Measurements from ENCODE around the gene BOD1L1. TPM values are rescaled to one million over a fixed set of nuclear protein-coding genes. Genes with fewer than 3 reads are reported as not detected.
A peak's percentile ranks its signal among the peaks of the same experiment; 100 is the strongest.

Gene BOD1L1
- 38.0 and 41.5 TPM in 2 replicates for total RNA-seq (ENCODE audit: low replicate concordance)

DNA sequence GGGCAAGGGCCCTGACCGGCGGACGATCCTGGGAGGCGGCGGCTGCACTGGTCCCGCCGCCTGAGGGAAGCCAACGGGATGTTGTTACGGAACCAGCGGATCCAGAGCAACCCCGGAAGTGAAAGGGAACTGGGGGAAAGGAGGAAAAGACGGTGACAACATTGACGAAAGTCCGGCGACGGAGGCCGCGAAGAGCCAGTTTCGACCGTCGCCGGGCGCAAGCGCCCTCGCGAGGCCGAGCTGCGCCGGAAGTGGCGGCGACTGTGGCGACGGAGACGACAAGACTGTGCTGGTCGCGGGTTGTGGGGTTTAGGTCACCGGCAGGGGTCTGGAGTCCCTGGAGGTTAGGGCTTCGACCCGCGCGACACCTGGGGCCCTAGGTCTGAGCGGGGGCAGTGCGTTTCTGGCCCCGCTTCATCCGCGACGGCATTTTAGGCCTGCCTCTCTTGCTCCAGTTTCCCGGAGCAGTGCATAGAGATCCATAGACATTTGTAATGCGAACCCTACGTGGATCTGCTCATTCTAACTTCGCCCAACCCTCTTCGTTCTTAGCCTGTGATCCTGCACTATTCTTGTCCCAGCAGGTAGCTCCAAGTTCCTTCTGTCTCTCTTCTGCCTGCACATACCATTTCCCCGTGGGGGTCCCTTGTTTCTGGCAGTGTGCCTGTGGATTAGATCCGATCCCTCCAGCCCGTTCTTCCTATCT lies at the start of gene BOD1L1:
TSS of gene BOD1L1 (minus strand) at position 120 of the 706 bp plus-strand sequence. CDS start 138 bp downstream, outside the sequence.
- TF ChIP-seq, protein P1, sequence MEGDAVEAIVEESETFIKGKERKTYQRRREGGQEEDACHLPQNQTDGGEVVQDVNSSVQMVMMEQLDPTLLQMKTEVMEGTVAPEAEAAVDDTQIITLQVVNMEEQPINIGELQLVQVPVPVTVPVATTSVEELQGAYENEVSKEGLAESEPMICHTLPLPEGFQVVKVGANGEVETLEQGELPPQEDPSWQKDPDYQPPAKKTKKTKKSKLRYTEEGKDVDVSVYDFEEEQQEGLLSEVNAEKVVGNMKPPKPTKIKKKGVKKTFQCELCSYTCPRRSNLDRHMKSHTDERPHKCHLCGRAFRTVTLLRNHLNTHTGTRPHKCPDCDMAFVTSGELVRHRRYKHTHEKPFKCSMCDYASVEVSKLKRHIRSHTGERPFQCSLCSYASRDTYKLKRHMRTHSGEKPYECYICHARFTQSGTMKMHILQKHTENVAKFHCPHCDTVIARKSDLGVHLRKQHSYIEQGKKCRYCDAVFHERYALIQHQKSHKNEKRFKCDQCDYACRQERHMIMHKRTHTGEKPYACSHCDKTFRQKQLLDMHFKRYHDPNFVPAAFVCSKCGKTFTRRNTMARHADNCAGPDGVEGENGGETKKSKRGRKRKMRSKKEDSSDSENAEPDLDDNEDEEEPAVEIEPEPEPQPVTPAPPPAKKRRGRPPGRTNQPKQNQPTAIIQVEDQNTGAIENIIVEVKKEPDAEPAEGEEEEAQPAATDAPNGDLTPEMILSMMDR (IDR thresholded peaks at IDR 0.05; ENCODE audit: insufficient read depth, low read length) = peak; percentile 49
- peak; percentile 91 for DNase-seq (ENCODE audit: low read depth)
- peak within 1 kb of the TSS; percentile 100 for H3K4me3 ChIP-seq (ENCODE audit: low read depth, low read length)

DNA sequence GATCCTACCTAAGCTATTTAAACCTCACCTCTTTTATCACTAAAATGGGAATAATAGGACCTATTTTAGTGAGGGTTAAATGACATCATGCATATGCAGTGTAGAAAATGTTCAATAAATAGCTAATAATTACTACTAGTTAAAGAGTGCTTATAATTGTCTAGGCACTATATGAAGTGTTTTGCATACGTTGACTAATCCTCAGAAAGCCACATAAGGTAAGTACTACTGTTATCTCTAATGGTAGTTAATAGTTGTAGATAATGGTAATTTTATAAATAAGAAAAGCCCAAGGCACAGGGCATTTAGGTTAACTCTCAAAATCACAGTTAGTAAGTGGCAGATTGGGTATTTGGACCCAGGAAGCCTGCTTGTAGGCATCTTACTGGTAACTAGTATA lies 47.4 kb upstream of the BOD1L1 start:
- TF ChIP-seq, protein P1 (IDR thresholded peaks at IDR 0.05; ENCODE audit: insufficient read depth, low read length) = no peak
- DNase-seq (ENCODE audit: low read depth) = no peak
- no peak overlapping the region for H3K4me3 ChIP-seq (ENCODE audit: low read depth, low read length)

DNA sequence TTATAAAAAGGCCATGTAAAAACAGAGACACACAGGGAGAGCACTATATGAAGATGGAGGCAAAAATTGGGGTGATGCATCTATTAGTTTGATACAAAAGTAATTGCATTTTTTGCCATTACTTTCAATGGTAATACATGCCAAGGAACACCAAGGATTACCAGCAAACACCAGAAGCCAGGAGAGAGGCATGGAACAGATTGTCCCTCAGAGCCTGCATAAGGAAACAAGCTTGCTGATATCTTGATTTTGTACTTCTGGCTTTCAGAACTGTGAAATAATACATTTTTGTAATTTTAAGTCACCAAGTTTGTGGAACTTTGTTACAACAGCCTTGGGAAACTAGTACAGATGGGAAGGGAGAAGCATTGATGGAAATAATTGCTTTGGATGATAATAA lies 45.6 kb upstream of the BOD1L1 start:
- TF ChIP-seq, protein P1 (IDR thresholded peaks at IDR 0.05; ENCODE audit: insufficient read depth, low read length) = no peak
- DNase-seq (ENCODE audit: low read depth) = peak; percentile 9
- no peak overlapping the region for H3K4me3 ChIP-seq (ENCODE audit: low read depth, low read length)

DNA sequence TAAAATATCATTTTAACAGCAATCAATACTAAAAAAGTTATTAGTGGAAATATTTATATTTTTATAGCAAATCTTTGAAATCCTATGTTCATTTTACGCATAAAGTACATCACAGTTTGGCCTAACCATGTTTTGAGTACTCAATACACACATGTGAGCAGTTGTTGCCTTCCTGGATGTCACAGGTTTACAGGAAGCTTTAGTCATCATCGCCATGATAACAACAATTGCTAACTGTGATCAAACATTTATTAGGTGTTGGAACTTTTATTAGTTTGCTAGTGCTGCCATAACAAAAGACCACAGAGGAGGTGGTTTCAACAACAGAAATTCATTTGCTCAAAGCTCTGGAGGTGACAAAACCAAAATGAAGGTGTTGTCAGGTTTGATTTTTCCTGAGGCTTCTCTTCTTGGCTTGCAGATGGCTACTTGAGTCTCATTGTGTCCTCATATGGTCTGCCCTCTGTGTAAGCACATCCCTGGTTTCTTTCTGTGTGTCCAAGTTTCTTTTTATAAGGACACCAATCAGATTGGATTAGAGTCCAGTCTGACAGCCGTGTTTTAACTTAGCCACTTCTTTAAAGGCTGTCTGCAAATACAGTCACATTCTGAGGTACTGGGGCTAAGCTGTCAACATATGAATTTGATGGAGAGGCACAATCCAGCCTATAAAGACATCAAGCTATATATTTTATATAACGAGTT lies 43.1 kb upstream of the BOD1L1 start:
- no peak overlapping the region for H3K4me3 ChIP-seq (ENCODE audit: low read depth, low read length)
- DNase-seq (ENCODE audit: low read depth) = no peak
- TF ChIP-seq, protein P1 (IDR thresholded peaks at IDR 0.05; ENCODE audit: insufficient read depth, low read length) = no peak

DNA sequence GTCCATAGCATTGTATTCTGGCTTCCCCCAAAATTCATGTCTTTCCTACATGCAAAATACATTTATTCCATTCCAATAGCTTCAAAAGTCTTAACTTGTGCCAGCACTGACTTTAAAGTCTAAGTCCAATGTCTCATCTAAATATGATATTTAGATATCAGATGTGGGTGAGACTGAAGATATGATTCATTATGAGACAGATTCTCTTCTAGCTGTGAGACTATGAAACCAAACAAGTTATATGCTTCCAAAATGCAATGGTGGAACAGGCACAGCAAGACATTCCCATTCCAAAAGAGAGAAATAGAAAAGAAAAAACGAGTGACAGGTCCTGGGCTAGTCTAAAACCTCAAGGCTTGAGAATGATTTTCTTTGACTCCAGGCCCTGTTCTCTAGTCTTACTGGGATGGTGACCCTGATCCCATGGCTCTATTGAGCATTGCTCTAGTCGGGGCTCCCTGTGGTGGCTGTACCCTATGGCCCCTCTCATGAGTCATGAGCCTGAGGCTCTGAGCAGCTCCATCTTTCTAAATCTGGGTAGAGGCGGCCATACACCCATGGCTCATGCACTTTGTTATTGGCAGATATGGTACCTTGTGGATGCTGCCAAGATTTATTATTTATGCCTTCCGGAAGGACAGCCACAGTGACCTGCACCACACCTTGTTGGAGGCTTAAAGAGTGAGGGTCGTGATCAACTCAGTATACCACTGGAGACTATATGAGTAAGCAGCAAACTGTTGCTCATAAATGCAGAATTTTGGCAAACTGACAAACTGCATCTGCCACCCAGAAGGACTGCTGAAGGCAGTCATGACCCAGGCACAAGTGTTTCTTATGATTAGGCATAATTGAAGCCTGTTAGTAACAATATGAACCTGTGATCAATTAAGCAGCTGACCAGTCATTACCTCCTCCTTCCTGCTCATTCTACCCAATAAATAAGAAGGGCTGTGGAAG lies 38.5 kb upstream of the BOD1L1 start:
- no peak for DNase-seq (ENCODE audit: low read depth)
- no peak overlapping the region for H3K4me3 ChIP-seq (ENCODE audit: low read depth, low read length)
- TF ChIP-seq, protein P1 (IDR thresholded peaks at IDR 0.05; ENCODE audit: insufficient read depth, low read length) = no peak

DNA sequence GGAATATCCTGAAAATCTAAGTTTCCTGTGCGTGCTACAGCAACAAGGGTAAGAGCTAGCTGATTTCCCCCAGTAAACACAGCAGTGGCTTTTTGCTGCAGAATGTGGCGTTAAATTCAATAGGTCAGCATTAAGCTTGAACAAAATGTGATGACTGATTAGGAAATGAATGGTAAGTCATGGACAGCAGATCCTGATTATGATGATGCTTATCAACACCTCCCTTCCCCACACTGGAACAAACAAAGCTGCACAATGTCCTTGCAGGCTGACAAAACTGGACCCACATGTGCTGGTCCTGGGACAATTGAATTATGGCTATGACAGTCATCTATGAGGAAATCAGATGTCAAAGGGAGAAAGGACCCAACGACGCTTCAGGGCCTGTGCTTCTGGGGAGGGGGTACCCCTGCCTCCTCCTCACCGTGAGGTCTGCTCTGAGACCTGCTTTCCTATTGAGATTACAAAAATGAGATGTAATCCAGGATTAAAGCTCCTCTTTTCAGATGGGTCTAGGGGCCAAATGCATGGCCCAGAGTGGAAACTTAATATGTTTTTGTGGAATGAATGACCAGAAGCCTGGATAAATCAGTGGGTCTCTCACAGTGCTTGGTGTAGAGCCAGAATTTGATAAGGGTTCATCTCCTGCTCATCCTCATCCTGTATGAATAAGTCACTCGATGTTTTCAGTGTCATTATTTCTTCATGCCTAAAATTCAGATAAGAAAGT lies 32.0 kb upstream of the BOD1L1 start:
- no peak overlapping the region for H3K4me3 ChIP-seq (ENCODE audit: low read depth, low read length)
- DNase-seq (ENCODE audit: low read depth) = no peak
- TF ChIP-seq, protein P1 (IDR thresholded peaks at IDR 0.05; ENCODE audit: insufficient read depth, low read length) = no peak
